HEK293 (cell line): ENCODE measurements around the gene MDFI.

Experiments
- ATF2 ChIP-seq: fragments of 450-650 bp; formaldehyde crosslinking; IDR thresholded peaks from 2 replicates; pipeline ENCODE4 v1.5.1; 2016; ENCODE audit warnings: missing biosample characterization, missing genetic modification characterization, low read depth
- BCL11B ChIP-seq: fragments of 450-650 bp; formaldehyde crosslinking; IDR thresholded peaks from 2 replicates; pipeline ENCODE4 v1.5.1; 2016; ENCODE audit warnings: low read depth, missing biosample characterization, missing genetic modification characterization
- CTCF ChIP-seq: fragments of 450-650 bp; formaldehyde crosslinking; IDR thresholded peaks from 2 replicates; pipeline ENCODE4 v1.5.1; 2016; ENCODE audit warnings: missing biosample characterization, missing genetic modification characterization
- HIC1 ChIP-seq: fragments of 450-650 bp; formaldehyde crosslinking; IDR thresholded peaks from 2 replicates; pipeline ENCODE4 v1.5.1; 2016; ENCODE audit warnings: missing biosample characterization, missing genetic modification characterization
- TSHZ1 ChIP-seq: fragments of 450-650 bp; formaldehyde crosslinking; IDR thresholded peaks from 2 replicates; pipeline ENCODE4 v1.5.1; 2016; ENCODE audit warnings: missing biosample characterization, missing genetic modification characterization, borderline replicate concordance
- ZBTB21 ChIP-seq: fragments of 450-650 bp; formaldehyde crosslinking; IDR thresholded peaks from 2 replicates; pipeline ENCODE4 v1.5.1; 2017; ENCODE audit warnings: missing biosample characterization, missing genetic modification characterization
- ZFP3 ChIP-seq: fragments of 450-650 bp; formaldehyde crosslinking; IDR thresholded peaks from 2 replicates; pipeline ENCODE4 v1.5.1; 2016; ENCODE audit warnings: low read depth, missing biosample characterization, missing genetic modification characterization
- ZNF239 ChIP-seq: fragments of 450-650 bp; formaldehyde crosslinking; IDR thresholded peaks from 2 replicates; pipeline ENCODE4 v1.5.1; 2016; ENCODE audit warnings: missing biosample characterization, missing genetic modification characterization
- ZNF24 ChIP-seq: fragments of 450-650 bp; formaldehyde crosslinking; IDR thresholded peaks from 2 replicates; pipeline ENCODE4 v1.5.1; 2016; ENCODE audit warnings: missing biosample characterization, missing genetic modification characterization
- ZNF510 ChIP-seq: fragments of 450-650 bp; formaldehyde crosslinking; IDR thresholded peaks from 2 replicates; pipeline ENCODE4 v1.5.1; 2018; ENCODE audit warnings: mild to moderate bottlenecking, missing genetic modification characterization, missing biosample characterization; ENCODE audit not compliant: insufficient replicate concordance
- ZNF600 ChIP-seq: fragments of 450-650 bp; formaldehyde crosslinking; IDR thresholded peaks from 2 replicates; pipeline ENCODE4 v1.5.1; 2016; ENCODE audit warnings: missing biosample characterization, missing genetic modification characterization
- ZNF624 ChIP-seq: fragments of 450-650 bp; formaldehyde crosslinking; IDR thresholded peaks from 2 replicates; pipeline ENCODE4 v1.5.1; 2017; ENCODE audit warnings: missing biosample characterization, missing genetic modification characterization

- TF ChIP-seq CTCF (tag by site-specific recombination): no peak
- no peak for TF ChIP-seq ZNF600 (tag by site-specific recombination)
- no peak for TF ChIP-seq HIC1 (tag by site-specific recombination)
- no peak for TF ChIP-seq ATF2 (tag by site-specific recombination)
- TF ChIP-seq ZNF24 (tag by site-specific recombination): no peak
- TF ChIP-seq ZFP3 (tag by site-specific recombination): no peak
- TF ChIP-seq ZNF239 (tag by site-specific recombination): no peak
- TF ChIP-seq ZBTB21 (tag by site-specific recombination): no peak
- TF ChIP-seq BCL11B (tag by site-specific recombination): no peak
- no peak for TF ChIP-seq ZNF624 (tag by site-specific recombination)
- TF ChIP-seq ZNF510: no peak
- no peak for TF ChIP-seq TSHZ1 (tag by site-specific recombination)
Observed at GRCh38 chr6:41651246-41651961, 13.1 kb downstream of the MDFI start.
